T47D (cell line): ENCODE measurements around the gene ZNF688.
"Not testable (repeated sequence)": the region's sequence is repeated elsewhere in the genome, so short reads cannot be mapped to it uniquely, and the experiment has no call there.

Experiments
- DNase-seq, 2 experiments: peaks; one replicate each; pipeline versions ENCODE4 v3.0.0 to v3.0.0-alpha.2; 2011 to 2012; ENCODE audit warnings: low read depth in 1 of 2, low spot score in 1 of 2
- JUND ChIP-seq: IDR thresholded peaks from 2 replicates; pipeline ENCODE4 v1.6.1; 2012; ENCODE audit warnings: low read depth
- in situ Hi-C: cut with HindIII; loops from 2 replicates; pipeline ENCODE4 v1.10.0; 2016; ENCODE audit warnings: low sequenced_read_pairs, low pct_unique_long_range_greater_than_20kb

The ZNF688 gene

GRCh38 chr16:30602616-30603277 lies 31.2 kb upstream of the ZNF688 start:
- in situ Hi-C loops: no loop called here
- DNase-seq: no peak
- no peak for TF ChIP-seq JUND

GRCh38 chr16:30601966-30602365 lies 30.5 kb upstream of the ZNF688 start:
- no peak for DNase-seq
- in situ Hi-C loops: no loop called here
- no peak for TF ChIP-seq JUND

GRCh38 chr16:30600929-30601328 lies 29.4 kb upstream of the ZNF688 start:
- no peak for TF ChIP-seq JUND
- DNase-seq: no peak
- in situ Hi-C loops: no loop called here

- in situ Hi-C loops: no loop called here
- no peak for DNase-seq
- TF ChIP-seq JUND: no peak
Observed at GRCh38 chr16:30600215-30600614, 28.7 kb upstream of the ZNF688 start.

GRCh38 chr16:30592871-30593270 lies 21.4 kb upstream of the ZNF688 start:
- no peak for DNase-seq
- in situ Hi-C loops: no loop called here
- no peak for TF ChIP-seq JUND

- in situ Hi-C loops, DNase-seq: not testable (repeated sequence)
Observed at GRCh38 chr16:30590869-30591268, 19.4 kb upstream of the ZNF688 start.

- DNase-seq, in situ Hi-C loops: not testable (repeated sequence)
Observed at GRCh38 chr16:30589582-30589981, 18.1 kb upstream of the ZNF688 start.

GRCh38 chr16:30588651-30589050 lies 17.1 kb upstream of the ZNF688 start:
- TF ChIP-seq JUND: no peak
- DNase-seq: no peak
- in situ Hi-C loops: no loop called here

- in situ Hi-C loops: no loop called here
- peak; percentile 97 to 99 for DNase-seq
- TF ChIP-seq JUND: no peak
Observed at GRCh38 chr16:30585400-30586191, 14.1 kb upstream of the ZNF688 start, which contains the start of gene ZNF785. ZNF785 (minus strand) TSS chr16:30585697; CDS start chr16:30585611, 86 bp downstream.

- DNase-seq: peak in 1 of 2 experiments; percentile 47
- TF ChIP-seq JUND: no peak
- in situ Hi-C loops: no loop called here
Observed at GRCh38 chr16:30585022-30585399, 13.5 kb upstream of the ZNF688 start.

GRCh38 chr16:30582611-30583340 lies 11.3 kb upstream of the ZNF688 start:
- no peak for TF ChIP-seq JUND
- in situ Hi-C loops: no loop called here
- no peak for DNase-seq

GRCh38 chr16:30581457-30581856 lies 9.9 kb upstream of the ZNF688 start:
- in situ Hi-C loops: no loop called here
- no peak for TF ChIP-seq JUND
- no peak for DNase-seq

- no peak for DNase-seq
- in situ Hi-C loops: no loop called here
- TF ChIP-seq JUND: no peak
Observed at GRCh38 chr16:30574678-30575077, 3.2 kb upstream of the ZNF688 start.
